BJ (cell line): Measurements from ENCODE around the gene OGFRL1. TPM values are rescaled to one million over a fixed set of nuclear protein-coding genes. Genes with fewer than 3 reads are reported as not detected.

Experiments
- CTCF ChIA-PET: fragments of 350-600 bp; formaldehyde crosslinking; extraction: SDS; loops from one replicate; lab custom pipeline; 2021; ENCODE audit warnings: antibody characterized with exemption, inconsistent platforms; lab: Yijun Ruan, JAX
- POLR2A ChIA-PET: fragments of 300-600 bp; sonication (Branson Sonifier 250); formaldehyde crosslinking; extraction: SDS; loops from one replicate; lab custom pipeline; 2021; ENCODE audit warnings: antibody characterized with exemption; lab: Charles Lee
- DNase-seq: peaks from one replicate; pipeline ENCODE4 v3.0.0-alpha.2; 2011; ENCODE audit warnings: low read depth
- H3K27me3 ChIP-seq: 2 replicates; pipeline ENCODE4 v1.6.0; 2011; ENCODE audit warnings: low read length; ENCODE audit not compliant: control insufficient read depth, insufficient read depth
- H3K36me3 ChIP-seq: 2 replicates; pipeline ENCODE4 v1.5.1; 2011; ENCODE audit warnings: low read length; ENCODE audit not compliant: control insufficient read depth, insufficient read depth
- H3K4me3 ChIP-seq: 2 replicates; pipeline ENCODE4 v1.5.1; 2011; ENCODE audit warnings: low read depth, mild to moderate bottlenecking, control low read depth, low read length
- CTCF ChIP-seq: IDR thresholded peaks from 2 replicates; pipeline ENCODE4 v1.5.1; 2011; ENCODE audit warnings: low read depth, mild to moderate bottlenecking, control low read depth, inconsistent platforms, low read length, moderate library complexity; ENCODE audit not compliant: insufficient read depth
- polyA plus RNA-seq: library from polyadenylated mRNA; depleted of rRNA; stranded (reverse); fragments of >200 nt; gene quantifications from 2 replicates; pipeline ENCODE4 v1.2.3, GENCODE V29; 2011

The OGFRL1 gene
- polyA plus RNA-seq, 1 experiment, result 5.2 TPM

DNA sequence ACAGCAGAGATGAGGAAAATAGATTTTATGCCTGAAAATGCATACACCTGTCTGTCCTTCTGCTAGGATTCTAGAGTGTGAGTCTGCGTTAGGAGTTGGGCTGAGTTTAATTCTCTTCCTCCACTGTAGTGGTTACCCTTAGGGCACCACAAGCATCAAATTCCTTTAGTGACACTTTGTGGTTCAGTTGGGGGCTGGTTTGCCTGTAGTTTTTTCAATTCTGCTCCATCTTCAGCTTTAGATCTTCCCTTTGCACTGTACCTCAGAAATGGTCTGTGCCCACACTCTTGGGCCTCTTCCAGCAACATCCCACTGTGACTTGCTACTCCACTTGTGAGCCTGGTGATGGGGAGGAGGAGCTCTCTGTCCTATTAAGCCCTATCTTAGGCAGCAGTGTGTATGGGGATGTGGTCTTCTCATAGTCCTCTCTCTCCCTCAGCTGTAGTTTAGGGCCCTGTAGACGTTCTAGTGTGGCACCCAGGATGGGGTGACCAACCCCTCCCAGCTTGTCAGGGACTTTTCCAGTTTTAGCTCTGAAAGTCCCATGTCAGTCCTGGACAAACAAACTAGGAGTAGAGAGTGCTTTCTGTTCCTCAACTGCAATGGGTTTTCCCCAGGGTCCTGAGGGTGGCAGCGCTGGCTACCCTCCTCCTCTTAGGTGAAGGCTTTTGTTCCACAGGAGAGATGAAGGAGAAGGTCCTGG lies 19.7 kb upstream of the OGFRL1 start:
- no peak for DNase-seq
- POLR2A ChIA-PET, result no interaction called here
- CTCF ChIA-PET, result interaction anchor here (0.6 to 1.4 kb wide), 2 partner anchors 10 to 33 kb away, joined by 5 read pairs; no protein-coding TSS in a partner anchor
- no peaks in the 10 kb centered on the region for H3K36me3 ChIP-seq
- no peaks in the 10 kb centered on the region for H3K27me3 ChIP-seq
- TF ChIP-seq CTCF, result no peak
- no peak overlapping the region for H3K4me3 ChIP-seq

GRCh38 chr6:71277926-71278600 lies 10.5 kb upstream of the OGFRL1 start:
- POLR2A ChIA-PET, result no interaction called here
- DNase-seq, result no peak
- Histone ChIP-seq H3K36me3 (no peaks in the 10 kb centered on the region), H3K27me3 (no peaks in the 10 kb centered on the region), H3K4me3 (no peak overlapping the region)
- CTCF ChIA-PET, result interaction anchor here (1.0 kb wide), 1 partner anchor 19 kb away, joined by 3 read pairs; no protein-coding TSS in a partner anchor
- no peak for TF ChIP-seq CTCF

GRCh38 chr6:71279321-71279720 lies 9.3 kb upstream of the OGFRL1 start:
- no peak for TF ChIP-seq CTCF
- H3K4me3 ChIP-seq, result no peak overlapping the region
- no peaks in the 10 kb centered on the region for H3K36me3 ChIP-seq
- POLR2A ChIA-PET, result no interaction called here
- CTCF ChIA-PET, result interaction anchor here (1.0 kb wide), 2 partner anchors 9 to 22 kb away, joined by 5 read pairs; partner anchors contain the start of gene OGFRL1
- DNase-seq, result no peak
- H3K27me3 ChIP-seq, result no peaks in the 10 kb centered on the region

- CTCF ChIA-PET, result interaction anchor here (1.0 kb wide), 2 partner anchors 9 to 22 kb away, joined by 5 read pairs; partner anchors contain the start of gene OGFRL1
- POLR2A ChIA-PET, result no interaction called here
- DNase-seq, result no peak
- no peak for TF ChIP-seq CTCF
- Histone ChIP-seq H3K36me3 (no peaks in the 10 kb centered on the region), H3K27me3 (no peaks in the 10 kb centered on the region), H3K4me3 (no peak overlapping the region)
These were observed 8.9 kb upstream of the OGFRL1 start for GRCh38 chr6:71279740-71280139.

DNA sequence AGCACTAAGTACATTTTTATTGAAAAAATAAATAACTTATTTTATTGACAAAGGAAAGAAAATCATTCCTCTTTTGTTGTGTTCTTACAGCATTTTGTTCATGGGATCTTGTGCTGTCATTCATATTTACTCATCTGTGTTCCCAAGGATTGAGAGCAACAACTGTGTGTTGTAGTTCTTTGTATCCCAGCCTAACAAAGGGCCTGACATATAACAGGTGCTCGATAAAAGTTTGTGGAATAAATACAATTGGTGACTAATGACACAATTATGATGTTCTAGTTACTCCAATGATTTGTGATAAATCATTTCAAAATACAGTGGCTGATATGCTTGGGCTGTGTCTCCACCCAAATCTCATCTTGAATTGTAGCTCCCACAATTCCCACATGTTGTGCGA lies 7.9 kb upstream of the OGFRL1 start:
- no peak for TF ChIP-seq CTCF
- Histone ChIP-seq H3K36me3 (no peaks in the 10 kb centered on the region), H3K27me3 (no peaks in the 10 kb centered on the region), H3K4me3 (no peak overlapping the region)
- CTCF ChIA-PET, result no interaction called here
- POLR2A ChIA-PET, result no interaction called here
- no peak for DNase-seq
